NCI-H82 treated with DMSO at 0.1 percent for 48 hours (cell line): ENCODE results near the gene IGFBP4.

Experiments
- DNase-seq: peaks from one replicate; lab custom pipeline; 2025; ENCODE audit not compliant: unreplicated experiment; lab: John Stamatoyannopoulos, UW

Gene IGFBP4

DNA sequence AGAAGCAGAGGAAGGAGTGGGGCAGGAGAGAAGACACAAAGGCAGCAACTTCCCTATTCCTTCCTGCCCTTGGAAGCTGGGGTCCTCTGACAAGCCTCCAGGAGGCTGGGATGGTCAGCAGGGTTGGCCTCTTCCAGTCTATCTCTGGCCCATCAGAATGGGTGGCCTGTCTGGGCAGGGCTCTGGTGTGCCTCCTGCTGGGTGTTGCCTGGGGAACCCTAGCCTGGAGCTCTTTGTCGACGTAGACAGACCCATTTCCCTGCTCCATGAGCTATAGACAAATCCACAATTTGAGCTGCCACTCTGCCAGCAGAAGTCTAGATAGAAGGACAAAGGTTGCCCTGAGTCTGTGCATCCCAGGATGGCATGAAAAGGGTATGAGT, 11.4 kb downstream of the IGFBP4 start:
- DNase-seq = no peak

GRCh38 chr17:40456396-40456951, 13.2 kb downstream of the IGFBP4 start:
- no peak for DNase-seq

DNA sequence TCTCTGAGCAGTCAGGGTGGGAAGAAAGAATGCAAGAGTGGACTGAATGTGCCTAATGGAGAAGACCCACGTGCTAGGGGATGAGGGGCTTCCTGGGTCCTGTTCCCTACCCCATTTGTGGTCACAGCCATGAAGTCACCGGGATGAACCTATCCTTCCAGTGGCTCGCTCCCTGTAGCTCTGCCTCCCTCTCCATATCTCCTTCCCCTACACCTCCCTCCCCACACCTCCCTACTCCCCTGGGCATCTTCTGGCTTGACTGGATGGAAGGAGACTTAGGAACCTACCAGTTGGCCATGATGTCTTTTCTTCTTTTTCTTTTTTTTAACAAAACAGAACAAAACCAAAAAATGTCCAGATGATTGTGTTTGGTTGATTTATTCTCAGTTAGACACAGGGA, 14.1 kb downstream of the IGFBP4 start:
- DNase-seq = no peak

DNA sequence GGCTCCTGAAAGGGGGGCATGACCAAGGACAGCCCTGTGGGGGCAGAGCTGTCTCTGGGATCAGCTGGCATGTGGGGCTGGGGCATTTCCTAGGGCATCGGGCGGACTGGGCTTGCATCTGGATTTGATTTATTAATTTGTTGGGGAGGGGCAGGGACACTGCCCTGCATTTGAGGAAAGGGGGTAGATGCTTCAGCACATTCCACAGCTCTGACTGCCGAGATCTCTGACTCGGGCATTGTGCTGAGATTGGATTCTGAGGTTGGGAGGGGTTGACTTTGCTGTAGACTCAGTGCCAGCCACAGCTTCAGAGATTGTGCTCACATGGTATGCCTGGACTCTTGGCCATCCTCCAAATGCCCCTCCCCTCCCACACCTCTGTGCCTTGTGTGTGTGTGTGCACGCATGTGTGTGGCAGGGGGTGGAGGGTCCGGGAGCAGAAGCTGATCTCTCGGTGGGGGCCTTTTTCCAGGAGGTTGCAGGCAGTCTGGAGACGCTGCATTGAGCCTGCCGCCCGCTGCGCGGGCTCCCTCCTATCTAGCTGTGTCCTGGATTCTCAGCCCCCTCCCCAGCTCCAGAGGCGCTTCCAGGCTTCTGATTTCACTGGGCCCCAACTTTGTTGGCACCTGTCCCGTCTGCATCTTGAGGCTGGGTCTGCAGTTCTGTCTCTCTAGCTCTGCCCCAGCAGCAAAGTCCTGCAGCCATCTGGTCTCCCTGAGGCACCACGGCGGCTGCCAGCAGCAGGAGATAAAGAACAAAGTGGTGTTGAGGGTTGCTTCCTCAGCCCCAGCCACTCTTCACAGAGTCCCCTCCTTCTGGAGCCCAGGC, 14.9 kb downstream of the IGFBP4 start:
- DNase-seq = no peak

DNA sequence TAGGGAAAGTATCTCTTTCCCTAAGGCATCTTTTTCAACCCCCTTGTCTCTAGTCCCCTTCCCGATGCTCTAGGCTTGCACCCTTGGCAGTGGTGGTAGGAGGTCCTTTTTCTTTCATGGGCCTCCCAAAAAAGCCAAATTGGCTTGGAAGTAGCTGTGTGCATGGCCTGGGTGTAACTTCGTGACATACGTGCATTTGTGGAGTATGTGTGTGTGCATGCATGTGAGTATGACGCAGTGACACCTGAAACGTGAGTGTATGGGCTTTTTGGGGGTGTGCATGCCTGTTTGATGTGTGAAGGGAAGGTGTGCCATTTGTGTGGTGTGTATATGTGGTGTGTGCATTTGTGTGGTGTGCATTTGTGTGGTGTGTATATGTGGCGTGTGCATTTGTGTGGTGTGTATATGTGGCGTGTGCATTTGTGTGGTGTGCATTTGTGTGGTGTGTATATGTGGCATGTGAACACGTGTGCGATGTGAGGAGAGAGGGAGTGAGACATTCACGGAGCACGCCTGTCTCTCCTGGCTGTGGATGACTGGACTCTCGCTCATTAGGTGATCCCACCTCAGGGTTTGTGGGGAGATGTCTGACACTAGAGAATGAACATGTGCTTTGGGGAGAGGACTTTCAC, 15.7 kb downstream of the IGFBP4 start:
- DNase-seq = no peak

- DNase-seq = no peak
Observed at GRCh38 chr17:40459636-40460603, 16.7 kb downstream of the IGFBP4 start.

GRCh38 chr17:40460604-40460967, 17.3 kb downstream of the IGFBP4 start:
- no peak for DNase-seq

DNA sequence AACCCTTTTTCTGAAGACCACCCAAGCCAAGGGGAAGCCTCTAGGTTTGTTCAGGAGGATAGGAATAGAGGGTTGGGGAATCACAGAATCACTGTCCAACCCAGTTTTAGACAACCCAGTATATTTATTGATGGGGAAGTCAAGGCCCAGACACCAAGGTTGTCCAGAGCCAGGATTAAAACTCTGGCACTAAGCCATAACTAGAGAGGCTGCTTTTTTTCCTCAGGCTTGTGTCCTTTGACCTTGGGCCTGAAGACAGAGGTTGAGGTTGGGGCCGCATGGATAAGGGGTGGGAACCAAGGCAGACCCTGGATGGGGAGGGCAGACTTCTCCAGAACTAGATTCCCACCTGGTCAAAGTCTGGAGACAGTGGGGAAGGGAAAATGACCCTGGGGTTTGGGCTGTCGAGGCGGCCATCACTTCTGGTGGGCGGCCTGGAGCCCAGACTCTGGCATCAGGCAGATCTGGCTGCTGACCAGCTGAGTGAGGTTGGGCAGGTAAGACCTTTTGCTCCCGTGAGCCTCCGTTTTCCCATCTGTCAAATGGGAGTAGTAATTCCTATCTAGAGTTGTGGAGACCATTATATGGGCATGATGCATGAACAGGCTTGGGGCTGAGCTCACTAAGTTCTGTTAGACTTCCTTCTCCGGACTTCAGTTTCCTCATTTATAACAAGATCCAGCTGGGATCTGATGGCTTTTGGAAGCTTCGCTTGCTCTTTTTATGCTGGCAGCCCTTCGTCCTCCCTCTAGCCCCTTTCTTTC, 17.9 kb downstream of the IGFBP4 start:
- no peak for DNase-seq

- DNase-seq = no peak
Observed at GRCh38 chr17:40461732-40462342, 18.6 kb downstream of the IGFBP4 start.

DNA sequence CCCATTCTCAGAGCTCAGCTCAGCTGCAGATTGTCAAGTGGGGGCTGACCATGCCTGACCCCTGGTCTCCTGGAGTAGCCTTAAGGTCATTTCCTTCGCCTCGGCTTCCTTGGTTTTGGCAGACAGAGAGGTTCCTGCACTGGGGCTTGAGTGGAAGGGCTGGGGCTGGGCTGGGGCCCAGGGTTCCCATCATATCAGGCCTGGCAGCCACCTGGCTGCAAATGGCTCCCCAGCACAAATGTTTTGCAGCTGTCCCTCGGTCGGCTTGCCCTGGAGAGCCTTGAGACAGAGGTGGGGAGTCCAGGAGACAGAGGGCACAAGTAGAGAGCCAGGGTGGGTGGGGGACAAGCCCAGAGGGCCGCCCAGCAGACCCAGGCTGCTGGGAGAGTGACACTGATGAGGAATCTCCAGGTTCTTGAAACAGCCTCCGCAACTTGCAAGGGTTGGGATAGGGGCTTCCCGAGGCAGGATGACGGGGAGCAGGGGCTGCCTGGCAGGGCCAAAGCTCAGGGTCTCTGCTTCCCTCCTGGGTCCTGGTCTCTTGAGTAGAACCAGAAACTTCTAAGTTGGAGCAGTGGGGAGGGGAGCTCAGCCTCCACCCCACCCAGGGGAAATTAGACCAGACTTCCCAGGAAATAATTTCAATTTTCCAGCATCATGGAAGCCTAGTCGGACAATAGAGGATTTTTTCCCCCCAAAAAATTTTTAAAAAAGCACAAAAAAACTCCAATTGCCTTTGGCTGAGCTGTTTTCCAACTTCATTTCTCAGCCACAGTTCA, 19.3 kb downstream of the IGFBP4 start:
- no peak for DNase-seq

DNA sequence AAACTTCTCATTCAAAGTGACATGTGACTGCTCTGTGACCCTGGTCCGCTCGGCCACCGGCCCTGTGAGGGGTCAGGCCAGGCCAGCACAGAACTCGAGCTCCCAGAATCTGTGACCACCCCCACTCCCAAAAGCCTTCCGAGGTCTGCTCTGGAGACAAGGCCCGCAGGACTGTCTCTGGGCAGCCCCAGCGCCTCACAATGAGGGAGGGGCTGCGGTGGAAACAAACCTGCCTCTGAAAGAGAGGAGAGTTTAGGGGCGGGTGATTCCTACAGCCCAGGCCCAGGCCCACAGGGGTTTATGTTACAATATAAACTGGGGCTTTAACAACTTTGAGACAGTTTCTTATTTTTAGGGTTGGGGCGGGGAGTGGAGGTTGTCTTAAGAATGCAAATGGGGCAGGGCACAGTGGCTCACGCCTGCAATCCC, 19.9 kb downstream of the IGFBP4 start:
- DNase-seq = no peak

- DNase-seq = no peak
Observed at GRCh38 chr17:40464392-40464855, 21.2 kb downstream of the IGFBP4 start.

GRCh38 chr17:40466298-40466971, 23.2 kb downstream of the IGFBP4 start:
- no peak for DNase-seq

- no peak for DNase-seq
Observed at GRCh38 chr17:40467281-40467867, 24.1 kb downstream of the IGFBP4 start.

GRCh38 chr17:40468560-40468959, 25.3 kb downstream of the IGFBP4 start:
- DNase-seq = no peak

GRCh38 chr17:40469805-40470675, 26.8 kb downstream of the IGFBP4 start:
- DNase-seq = no peak
